GM21515 (cell line): ENCODE results near the gene DPM2.

Experiments used
- ATAC-seq: cut with Tn5 transposase; IDR thresholded peaks from one replicate; pipeline ENCODE4 v1.9.1; 2021; ENCODE audit not compliant: unreplicated experiment

The DPM2 gene

GRCh38 chr9:127903557-127904475 is 33.8 kb downstream of the DPM2 start:
- ATAC-seq = no peak

GRCh38 chr9:127899128-127899943 is 38.3 kb downstream of the DPM2 start, which contains the start of gene ST6GALNAC6:
ST6GALNAC6 (minus strand) TSS chr9:127899603; CDS start chr9:127897981, 1,622 bp downstream.
- peak; percentile 50 for ATAC-seq

GRCh38 chr9:127898433-127899127 is 39.1 kb downstream of the DPM2 start:
- no peak for ATAC-seq

- no peak for ATAC-seq
Observed at GRCh38 chr9:127897193-127897692, 40.4 kb downstream of the DPM2 start.

- ATAC-seq = no peak
Observed at GRCh38 chr9:127896395-127897192, 41.1 kb downstream of the DPM2 start.

- no peak for ATAC-seq
Observed at GRCh38 chr9:127895811-127896210, 41.8 kb downstream of the DPM2 start.

- no peak for ATAC-seq
Observed at GRCh38 chr9:127893392-127893791, 44.3 kb downstream of the DPM2 start.

- no peak for ATAC-seq
Observed at GRCh38 chr9:127892831-127893230, 44.8 kb downstream of the DPM2 start.

- no peak for ATAC-seq
Observed at GRCh38 chr9:127890053-127890452, 47.6 kb downstream of the DPM2 start.

- no peak for ATAC-seq
Observed at GRCh38 chr9:127887792-127888191, 49.9 kb downstream of the DPM2 start.

GRCh38 chr9:127886401-127886972 is 51.2 kb downstream of the DPM2 start:
- no peak for ATAC-seq

- no peak for ATAC-seq
Observed at GRCh38 chr9:127885508-127886281, 52.0 kb downstream of the DPM2 start.
